Erythroblast (primary cell): ENCODE measurements around the gene EIPR1.

Experiments
- GATA1 ChIP-seq: IDR thresholded peaks from 2 replicates; pipeline ENCODE4 v1.6.1; 2011; ENCODE audit warnings: low read depth, mild to moderate bottlenecking, control low read depth, low read length, moderate library complexity
- POLR2A ChIP-seq: IDR thresholded peaks from 2 replicates; pipeline ENCODE4 v1.6.1; 2011; ENCODE audit warnings: mild to moderate bottlenecking, low read length

DNA sequence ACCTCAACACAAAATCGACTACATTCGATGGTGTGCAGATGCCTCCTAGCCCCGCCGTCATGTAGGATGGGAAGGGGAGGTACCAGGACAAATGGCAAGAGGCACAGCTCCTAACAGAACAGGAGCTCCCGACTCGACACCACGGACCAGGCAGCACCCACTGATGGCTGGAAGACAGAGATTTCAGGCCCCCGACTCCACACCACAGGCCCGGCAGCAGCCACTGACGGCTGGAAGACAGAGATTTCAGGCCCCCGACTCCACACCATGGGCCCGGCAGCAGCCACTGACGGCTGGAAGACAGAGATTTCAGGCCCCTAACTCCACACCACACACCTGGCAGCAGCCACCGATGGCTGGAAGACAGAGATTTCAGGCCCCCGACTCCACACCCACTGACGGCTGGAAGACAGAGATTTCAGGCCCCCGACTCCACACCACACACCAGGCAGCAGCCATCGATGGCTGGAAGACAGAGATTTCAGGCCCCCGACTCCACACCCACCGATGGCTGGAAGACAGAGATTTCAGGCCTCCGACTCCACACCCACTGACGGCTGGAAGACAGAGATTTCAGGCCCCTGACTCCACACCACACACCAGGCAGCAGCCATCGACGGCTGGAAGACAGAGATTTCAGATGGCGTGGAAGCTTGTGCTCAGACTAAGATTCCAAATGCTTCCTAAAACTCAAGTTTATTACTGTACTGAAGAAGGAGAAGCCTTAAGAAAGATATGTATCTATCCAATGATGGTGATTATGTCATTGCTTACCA, 135.5 kb downstream of the EIPR1 start:
- TF ChIP-seq POLR2A, result no peak
- TF ChIP-seq GATA1, result no peak
